H9 (cell line): ENCODE measurements around the gene CAMK1. TPM values are rescaled to one million over a fixed set of nuclear protein-coding genes. Genes with fewer than 3 reads are reported as not detected.

ENCODE experiments used
- DNase-seq: peaks from one replicate; pipeline ENCODE4 v3.0.0-alpha.2; 2017
- H2AFZ ChIP-seq: one replicate; pipeline ENCODE4 v1.6.1; 2013; ENCODE audit warnings: mild to moderate bottlenecking, low read length, control low read depth, moderate library complexity
- H2AK5ac ChIP-seq: 2 replicates; pipeline ENCODE4 v1.6.1; 2013; ENCODE audit warnings: low read length, control low read depth, mixed read lengths; ENCODE audit not compliant: insufficient read length
- H2BK120ac ChIP-seq: one replicate; pipeline ENCODE4 v1.6.1; 2013; ENCODE audit warnings: low read depth, mild to moderate bottlenecking, low read length, control low read depth, inconsistent platforms; ENCODE audit not compliant: poor library complexity, severe bottlenecking
- H2BK12ac ChIP-seq: 2 replicates; pipeline ENCODE4 v1.6.1; 2013; ENCODE audit warnings: low read length, control low read depth, mixed read lengths, low read depth; ENCODE audit not compliant: insufficient read length
- H2BK15ac ChIP-seq: 2 replicates; pipeline ENCODE4 v1.6.1; 2013; ENCODE audit warnings: low read depth, low read length, control low read depth
- H2BK20ac ChIP-seq: one replicate; pipeline ENCODE4 v1.6.1; 2013; ENCODE audit warnings: low read depth, mild to moderate bottlenecking, low read length, control low read depth, inconsistent platforms; ENCODE audit not compliant: poor library complexity, severe bottlenecking
- H2BK5ac ChIP-seq: 2 replicates; pipeline ENCODE4 v1.6.1; 2013; ENCODE audit warnings: low read length, control low read depth, mixed read lengths; ENCODE audit not compliant: insufficient read length
- H3K14ac ChIP-seq: 2 replicates; pipeline ENCODE4 v1.6.1; 2013; ENCODE audit warnings: low read length, control low read depth; ENCODE audit not compliant: insufficient read depth
- H3K18ac ChIP-seq: 2 replicates; pipeline ENCODE4 v1.6.1; 2013; ENCODE audit warnings: low read depth, mild to moderate bottlenecking, mixed read lengths, low read length, control low read depth; ENCODE audit not compliant: insufficient read length
- H3K23ac ChIP-seq: 2 replicates; pipeline ENCODE4 v1.6.1; 2013; ENCODE audit warnings: low read length, control low read depth, mixed read lengths, low read depth; ENCODE audit not compliant: insufficient read length
- H3K23me2 ChIP-seq: 2 replicates; pipeline ENCODE4 v1.6.1; 2013; ENCODE audit warnings: low read depth, mild to moderate bottlenecking, mixed read lengths, low read length, control low read depth; ENCODE audit not compliant: insufficient read length, poor library complexity, severe bottlenecking
- H3K27ac ChIP-seq: 2 replicates; pipeline ENCODE4 v1.5.1; 2013; ENCODE audit warnings: low read length, control low read depth, mixed read lengths, low read depth; ENCODE audit not compliant: insufficient read length
- H3K27me3 ChIP-seq: 2 replicates; pipeline ENCODE4 v1.6.1; 2013; ENCODE audit warnings: low read length, control low read depth, inconsistent platforms; ENCODE audit not compliant: insufficient read depth
- H3K4ac ChIP-seq: 2 replicates; pipeline ENCODE4 v1.6.1; 2013; ENCODE audit warnings: low read depth, mild to moderate bottlenecking, control low read depth, inconsistent platforms, low read length, moderate library complexity
- H3K4me1 ChIP-seq: 2 replicates; pipeline ENCODE4 v1.6.1; 2013; ENCODE audit warnings: low read length, control low read depth, inconsistent platforms; ENCODE audit not compliant: insufficient read depth
- H3K4me2 ChIP-seq: 2 replicates; pipeline ENCODE4 v1.6.1; 2013; ENCODE audit warnings: low read length, control low read depth, mixed read lengths; ENCODE audit not compliant: insufficient read length, insufficient read depth
- H3K56ac ChIP-seq: 2 replicates; pipeline ENCODE4 v1.6.1; 2013; ENCODE audit warnings: low read depth, mild to moderate bottlenecking, mixed read lengths, low read length, control low read depth; ENCODE audit not compliant: insufficient read length
- H3K79me1 ChIP-seq: 2 replicates; pipeline ENCODE4 v1.6.1; 2013; ENCODE audit warnings: low read depth, mild to moderate bottlenecking, moderate library complexity, low read length, control low read depth, inconsistent platforms; ENCODE audit not compliant: insufficient read depth, poor library complexity, severe bottlenecking
- H3K79me2 ChIP-seq: 2 replicates; pipeline ENCODE4 v1.6.1; 2013; ENCODE audit warnings: low read length, control low read depth, inconsistent platforms; ENCODE audit not compliant: insufficient read depth
- H3K9ac ChIP-seq: 2 replicates; pipeline ENCODE4 v1.6.1; 2013; ENCODE audit warnings: low read length, control low read depth, mixed read lengths; ENCODE audit not compliant: insufficient read length; ENCODE audit errors: extremely low read depth
- H3K9me3 ChIP-seq: one replicate; pipeline ENCODE4 v1.6.1; 2013; ENCODE audit warnings: low read depth, low read length, inconsistent platforms; ENCODE audit not compliant: control insufficient read depth
- H3T11ph ChIP-seq: one replicate; pipeline ENCODE4 v1.6.1; 2013; ENCODE audit warnings: mild to moderate bottlenecking, low read length, control low read depth, inconsistent platforms
- H4K20me1 ChIP-seq: one replicate; pipeline ENCODE4 v1.6.1; 2013; ENCODE audit not compliant: control insufficient read depth, insufficient read length, insufficient read depth
- H4K5ac ChIP-seq: 2 replicates; pipeline ENCODE4 v1.6.1; 2013; ENCODE audit warnings: low read depth, mild to moderate bottlenecking, mixed read lengths, low read length, control low read depth; ENCODE audit not compliant: insufficient read length
- H4K8ac ChIP-seq: replicated peaks from 2 replicates; pipeline ENCODE4 v1.6.1; 2013; ENCODE audit warnings: low read length, control low read depth, mixed read lengths, low read depth; ENCODE audit not compliant: insufficient read length
- H4K91ac ChIP-seq: 2 replicates; pipeline ENCODE4 v1.6.1; 2013; ENCODE audit warnings: low read depth, mild to moderate bottlenecking, moderate library complexity, mixed read lengths, low read length, control low read depth; ENCODE audit not compliant: insufficient read length
- H3K27ac Mint-ChIP-seq, 3 experiments: 2 replicates in 2 of 3; 3 replicates in 1 of 3; pipeline ENCODE4 v1.8.0; 2020 to 2021; ENCODE audit warnings: mixed read lengths in 3 of 3, mild to moderate bottlenecking in 1 of 3, moderate library complexity in 1 of 3
- H3K27me3 Mint-ChIP-seq: 2 replicates; pipeline ENCODE4 v1.8.0; 2021; ENCODE audit warnings: low read depth, mild to moderate bottlenecking, moderate library complexity, mixed read lengths
- H3K36me3 Mint-ChIP-seq, 3 experiments: 2 replicates in 2 of 3; 3 replicates in 1 of 3; pipeline ENCODE4 v1.8.0; 2020 to 2021; ENCODE audit warnings: low read depth in 3 of 3, mixed read lengths in 3 of 3; ENCODE audit not compliant: insufficient read depth in 1 of 3
- H3K4me1 Mint-ChIP-seq, 2 experiments: 2 replicates each; pipeline ENCODE4 v1.8.0; 2020; ENCODE audit warnings: mixed read lengths in 2 of 2
- H3K4me3 Mint-ChIP-seq, 2 experiments: 2 replicates in 1 of 2; 3 replicates in 1 of 2; pipeline ENCODE4 v1.8.0; 2020 to 2021; ENCODE audit warnings: mild to moderate bottlenecking in 2 of 2, mixed read lengths in 2 of 2, moderate library complexity in 1 of 2
- H3K9me3 Mint-ChIP-seq, 2 experiments: 2 replicates in 1 of 2; 3 replicates in 1 of 2; pipeline ENCODE4 v1.8.0; 2020; ENCODE audit warnings: mild to moderate bottlenecking in 2 of 2, mixed read lengths in 2 of 2, moderate library complexity in 1 of 2
- WGBS: extraction: QIAGEN DNeasy Blood & Tissue Kit; methylation state at CpG from one replicate; pipeline ENCODE4 v1.1.7; 2013; ENCODE audit warnings: missing lambda C conversion rate, low lambda C conversion rate, mixed read lengths; ENCODE audit not compliant: insufficient read length; ENCODE audit errors: extremely low coverage; 5-methylcytosine and 5-hydroxymethylcytosine counted together
- total RNA-seq: library from RNA; stranded (reverse); gene quantifications from 2 replicates; pipeline ENCODE4 v1.2.1, GENCODE V29; 2021
- TF ChIP-seq, protein P1 (sequence below): fragments of 200-600 bp; sonication (generic); conservative IDR thresholded peaks from 3 replicates; pipeline ENCODE4 v1.8.0; 2021; ENCODE audit warnings: antibody characterized with exemption, mild to moderate bottlenecking

Gene CAMK1
- total RNA-seq, 1 experiment from 2014 or later: 9.2 TPM

DNA sequence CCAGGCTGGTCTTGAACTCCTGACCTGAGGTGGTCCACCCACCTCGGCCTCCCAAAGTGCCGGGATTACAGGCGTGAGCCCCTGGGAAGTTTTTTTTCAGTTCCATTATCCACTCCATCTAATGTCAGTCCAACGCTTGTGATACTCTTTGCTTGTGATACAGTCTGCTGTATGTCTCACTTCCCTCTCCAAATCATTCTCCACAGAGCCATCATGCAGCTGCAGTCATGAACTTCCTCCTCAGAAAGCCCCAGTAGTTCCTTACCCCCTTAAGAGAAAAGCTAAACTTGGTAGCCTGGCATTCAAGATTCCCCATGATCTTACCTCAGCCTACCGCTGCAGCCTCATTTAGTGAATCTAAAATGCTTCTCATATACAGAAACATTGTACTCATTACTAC, 25.5 kb upstream of the CAMK1 start:
- Histone ChIP-seq H3K79me2 (peaks cover 5% of the 10 kb centered on the region; the same call in 1 of the 2 replicates), H3K27ac (no peak overlapping the region)
- peaks cover 35 to 54% (median 43%) of the 10 kb centered on the region in 3 experiments; a peak in 6 of 7 replicates for H3K36me3 Mint-ChIP-seq

More for the DNA sequence above, 25.5 kb upstream of the CAMK1 start:
- no peak overlapping the region for H4K5ac ChIP-seq
- H3K18ac ChIP-seq: no peak overlapping the region
- no peak overlapping the region for H3K56ac ChIP-seq
- H3K23me2 ChIP-seq: peaks cover 6% of the 10 kb centered on the region
- H4K8ac ChIP-seq: no peak overlapping the region
- no peak overlapping the region for H2BK5ac ChIP-seq
- no peak overlapping the region for H2BK20ac ChIP-seq
- H3K4me2 ChIP-seq: no peak overlapping the region
- H3K23ac ChIP-seq: no peak overlapping the region
- H2BK12ac ChIP-seq: no peak overlapping the region
- Mint-ChIP-seq H3K4me3 (peak overlapping the region; percentile 38 to 48; a peak in 4 of 5 replicates), H3K4me1 (peaks cover 10 to 19% of the 10 kb centered on the region in 2 experiments), H3K27me3 (peaks cover 1% of the 10 kb centered on the region; the same call in 1 of the 2 replicates), H3K27ac (no peak overlapping the region), H3K9me3 (no peaks in the 10 kb centered on the region)
- no CpG with 5 or more reads among the region's 5 CpGs for WGBS
- H3K79me1 ChIP-seq: no peaks in the 10 kb centered on the region
- H3K4me1 ChIP-seq: no peaks in the 10 kb centered on the region
- H2BK120ac ChIP-seq: no peak overlapping the region
- H3K14ac ChIP-seq: no peak overlapping the region
- H3K9ac ChIP-seq: no peak overlapping the region
- TF ChIP-seq, protein P1, sequence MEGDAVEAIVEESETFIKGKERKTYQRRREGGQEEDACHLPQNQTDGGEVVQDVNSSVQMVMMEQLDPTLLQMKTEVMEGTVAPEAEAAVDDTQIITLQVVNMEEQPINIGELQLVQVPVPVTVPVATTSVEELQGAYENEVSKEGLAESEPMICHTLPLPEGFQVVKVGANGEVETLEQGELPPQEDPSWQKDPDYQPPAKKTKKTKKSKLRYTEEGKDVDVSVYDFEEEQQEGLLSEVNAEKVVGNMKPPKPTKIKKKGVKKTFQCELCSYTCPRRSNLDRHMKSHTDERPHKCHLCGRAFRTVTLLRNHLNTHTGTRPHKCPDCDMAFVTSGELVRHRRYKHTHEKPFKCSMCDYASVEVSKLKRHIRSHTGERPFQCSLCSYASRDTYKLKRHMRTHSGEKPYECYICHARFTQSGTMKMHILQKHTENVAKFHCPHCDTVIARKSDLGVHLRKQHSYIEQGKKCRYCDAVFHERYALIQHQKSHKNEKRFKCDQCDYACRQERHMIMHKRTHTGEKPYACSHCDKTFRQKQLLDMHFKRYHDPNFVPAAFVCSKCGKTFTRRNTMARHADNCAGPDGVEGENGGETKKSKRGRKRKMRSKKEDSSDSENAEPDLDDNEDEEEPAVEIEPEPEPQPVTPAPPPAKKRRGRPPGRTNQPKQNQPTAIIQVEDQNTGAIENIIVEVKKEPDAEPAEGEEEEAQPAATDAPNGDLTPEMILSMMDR: no peak
- H2AFZ ChIP-seq: no peak overlapping the region
- H2AK5ac ChIP-seq: no peak overlapping the region
- H3T11ph ChIP-seq: no peak overlapping the region
- no peak overlapping the region for H2BK15ac ChIP-seq
- H3K4ac ChIP-seq: no peak overlapping the region
- H3K9me3 ChIP-seq: no peaks in the 10 kb centered on the region
- H4K91ac ChIP-seq: no peak overlapping the region
- no peak for DNase-seq
- no peaks in the 10 kb centered on the region; the same call in 1 of the 2 replicates for H3K27me3 ChIP-seq
- H4K20me1 ChIP-seq: no peaks in the 10 kb centered on the region
